GM23248 (cell line): ENCODE measurements around the gene APRT. TPM values are rescaled to one million over a fixed set of nuclear protein-coding genes. Genes with fewer than 3 reads are reported as not detected.

Experiments used
- DNase-seq: peaks from one replicate; pipeline ENCODE4 v3.0.0-alpha.2; 2015
- H2AFZ ChIP-seq: fragments of 200-600 bp; sonication (generic); 2 replicates; pipeline ENCODE4 v1.6.1; 2016; ENCODE audit warnings: antibody characterized with exemption
- H3F3A ChIP-seq: fragments of 200-600 bp; sonication (generic); 2 replicates; pipeline ENCODE4 v1.6.1; 2016; ENCODE audit warnings: mild to moderate bottlenecking, antibody characterized with exemption, mixed run types; ENCODE audit not compliant: insufficient read depth
- H3K27ac ChIP-seq: fragments of 200-600 bp; sonication (generic); 2 replicates; pipeline ENCODE4 v1.5.1; 2016; ENCODE audit warnings: mild to moderate bottlenecking
- H3K27me3 ChIP-seq: fragments of 200-600 bp; sonication (generic); replicated peaks from 2 replicates; pipeline ENCODE4 v1.6.1; 2016; ENCODE audit warnings: mild to moderate bottlenecking; ENCODE audit not compliant: insufficient read depth
- H3K36me3 ChIP-seq: fragments of 200-600 bp; sonication (generic); 2 replicates; pipeline ENCODE4 v1.6.1; 2016; ENCODE audit warnings: low read depth, mild to moderate bottlenecking
- H3K4me1 ChIP-seq: fragments of 200-600 bp; sonication (generic); 2 replicates; pipeline ENCODE4 v1.6.1; 2016; ENCODE audit warnings: mild to moderate bottlenecking; ENCODE audit not compliant: insufficient read depth
- H3K4me2 ChIP-seq: fragments of 200-600 bp; sonication (generic); one replicate; pipeline ENCODE4 v1.6.1; 2016; ENCODE audit warnings: mild to moderate bottlenecking; ENCODE audit not compliant: unreplicated experiment
- H3K4me3 ChIP-seq: fragments of 200-600 bp; sonication (generic); 2 replicates; pipeline ENCODE4 v1.5.1; 2016; ENCODE audit warnings: mild to moderate bottlenecking
- H3K79me2 ChIP-seq: fragments of 200-600 bp; sonication (generic); 2 replicates; pipeline ENCODE4 v1.6.1; 2016; ENCODE audit warnings: mild to moderate bottlenecking; ENCODE audit not compliant: insufficient read depth
- H3K9ac ChIP-seq: fragments of 200-600 bp; sonication (generic); 2 replicates; pipeline ENCODE4 v1.6.1; 2016; ENCODE audit warnings: mild to moderate bottlenecking
- H3K9me2 ChIP-seq: fragments of 200-600 bp; sonication (generic); 2 replicates; pipeline ENCODE4 v1.6.1; 2016; ENCODE audit warnings: mixed run types, mild to moderate bottlenecking, moderate library complexity; ENCODE audit not compliant: insufficient read depth
- H3K9me3 ChIP-seq: fragments of 200-600 bp; sonication (generic); one replicate; pipeline ENCODE4 v1.6.1; 2017; ENCODE audit warnings: low read depth
- H4K20me1 ChIP-seq: fragments of 200-600 bp; sonication (generic); 2 replicates; pipeline ENCODE4 v1.6.0; 2016; ENCODE audit not compliant: insufficient read depth
- EZH2 ChIP-seq: fragments of 200-600 bp; sonication (generic); IDR thresholded peaks from 2 replicates; pipeline ENCODE4 v1.6.1; 2018; ENCODE audit warnings: antibody characterized with exemption, mild to moderate bottlenecking; ENCODE audit not compliant: insufficient read depth, poor library complexity, severe bottlenecking
- EZH2phosphoT487 ChIP-seq: fragments of 200-600 bp; sonication (generic); IDR thresholded peaks from 2 replicates; pipeline ENCODE4 v1.6.1; 2018; ENCODE audit warnings: antibody characterized with exemption, moderate library complexity, mild to moderate bottlenecking, low read depth; ENCODE audit not compliant: insufficient read depth
- WGBS, 2 experiments: methylation state at CpG; one replicate each; pipeline ENCODE4 v1.1.6; 2015 to 2017; ENCODE audit warnings: low lambda C conversion rate in 2 of 2, low coverage in 1 of 2; ENCODE audit errors: missing lambda C conversion rate in 2 of 2; 5-methylcytosine and 5-hydroxymethylcytosine counted together
- in situ Hi-C: fragments of 300-500 bp; cut with MboI; formaldehyde crosslinking; loops from 2 replicates; pipeline ENCODE4 v1.15.0; 2020
- polyA plus RNA-seq: library from polyadenylated mRNA; unstranded; fragments of >200 nt; fragmentation: Nextera tagmentation; extraction: Ambion mirVana; gene quantifications from 2 replicates; pipeline ENCODE4 v1.2.1, GENCODE V29; 2016
- total RNA-seq: library from RNA; depleted of rRNA; stranded (reverse); fragments of >200 nt; shearing (Covaris generic); gene quantifications from 2 replicates; pipeline ENCODE4 v1.2.3, GENCODE V29; 2014

The APRT gene
- total and polyA plus RNA-seq, 2 experiments from 2014 or later, result 150 to 224 TPM

- Histone ChIP-seq H3K36me3 (no peaks in the 10 kb centered on the region), H3K4me1 (peaks cover 36% of the 10 kb centered on the region), H3K9ac (no peak overlapping the region), H3K27ac (no peak overlapping the region), H4K20me1 (no peaks in the 10 kb centered on the region), H3K9me2 (no peaks in the 10 kb centered on the region), H2AFZ (no peak overlapping the region), H3K9me3 (no peaks in the 10 kb centered on the region), H3K79me2 (peaks cover 96% of the 10 kb centered on the region), H3K4me2 (no peak overlapping the region), H3K4me3 (no peak overlapping the region), H3K27me3 (no peaks in the 10 kb centered on the region), H3F3A (peaks cover 14% of the 10 kb centered on the region)
- in situ Hi-C loops, result no loop called here
- 86 to 88% methylated on average over 21 to 34 of the region's 34 CpGs for WGBS, 2 experiments
- no peak for DNase-seq
- no peak for TF ChIP-seq EZH2phosphoT487
- no peak for TF ChIP-seq EZH2
Observed at GRCh38 chr16:88779406-88780141, 32.2 kb downstream of the APRT start.

GRCh38 chr16:88778541-88779065 lies 33.1 kb downstream of the APRT start:
- Histone ChIP-seq H3K36me3 (no peaks in the 10 kb centered on the region), H4K20me1 (no peaks in the 10 kb centered on the region), H3K27me3 (no peaks in the 10 kb centered on the region), H3K27ac (no peak overlapping the region), H2AFZ (no peak overlapping the region), H3K4me1 (peaks cover 46% of the 10 kb centered on the region), H3F3A (peaks cover 15% of the 10 kb centered on the region), H3K4me3 (no peak overlapping the region), H3K9me2 (no peaks in the 10 kb centered on the region), H3K9ac (no peak overlapping the region), H3K79me2 (peaks cover 100% of the 10 kb centered on the region), H3K4me2 (no peak overlapping the region), H3K9me3 (no peaks in the 10 kb centered on the region)
- DNase-seq, result no peak
- TF ChIP-seq EZH2phosphoT487, result no peak
- in situ Hi-C loops, result no loop called here
- 96% methylated on average over 30 of the region's 30 CpGs for WGBS, 2 experiments

- peaks cover 100% of the 10 kb centered on the region for H3K79me2 ChIP-seq
- in situ Hi-C loops, result no loop called here
- no peaks in the 10 kb centered on the region for H3K36me3 ChIP-seq
- no peak overlapping the region for H3K4me3 ChIP-seq
- no peaks in the 10 kb centered on the region for H3K9me3 ChIP-seq
- H3K4me1 ChIP-seq, result peaks cover 47% of the 10 kb centered on the region
- H3K4me2 ChIP-seq, result no peak overlapping the region
- no peaks in the 10 kb centered on the region for H3K9me2 ChIP-seq
- H2AFZ ChIP-seq, result no peak overlapping the region
- H3K9ac ChIP-seq, result no peak overlapping the region
- H3F3A ChIP-seq, result peaks cover 11% of the 10 kb centered on the region
- H3K27me3 ChIP-seq, result no peaks in the 10 kb centered on the region
- DNase-seq, result no peak
- WGBS, 2 experiments, result 87 to 91% methylated on average over 7 of the region's 7 CpGs
- H3K27ac ChIP-seq, result no peak overlapping the region
- TF ChIP-seq EZH2 (no peak), EZH2phosphoT487 (no peak)
- H4K20me1 ChIP-seq, result no peaks in the 10 kb centered on the region
Observed at GRCh38 chr16:88778271-88778525, 33.5 kb downstream of the APRT start.

- TF ChIP-seq EZH2, result no peak
- no peak for TF ChIP-seq EZH2phosphoT487
- Histone ChIP-seq H3F3A (peaks cover 6% of the 10 kb centered on the region), H3K9ac (no peak overlapping the region), H3K36me3 (no peaks in the 10 kb centered on the region), H3K79me2 (peaks cover 97% of the 10 kb centered on the region), H2AFZ (no peak overlapping the region), H3K27me3 (no peaks in the 10 kb centered on the region), H3K27ac (no peak overlapping the region), H3K9me3 (no peaks in the 10 kb centered on the region), H3K4me2 (no peak overlapping the region), H4K20me1 (no peaks in the 10 kb centered on the region), H3K4me3 (no peak overlapping the region), H3K4me1 (peaks cover 45% of the 10 kb centered on the region), H3K9me2 (no peaks in the 10 kb centered on the region)
- no peak for DNase-seq
- WGBS, 2 experiments, result 91 to 95% methylated on average over 32 to 34 of the region's 34 CpGs
- in situ Hi-C loops, result no loop called here
Observed at GRCh38 chr16:88777471-88778270, 34.1 kb downstream of the APRT start.
